ENCODE results near the gene GRHL1.

The GRHL1 gene

DNA sequence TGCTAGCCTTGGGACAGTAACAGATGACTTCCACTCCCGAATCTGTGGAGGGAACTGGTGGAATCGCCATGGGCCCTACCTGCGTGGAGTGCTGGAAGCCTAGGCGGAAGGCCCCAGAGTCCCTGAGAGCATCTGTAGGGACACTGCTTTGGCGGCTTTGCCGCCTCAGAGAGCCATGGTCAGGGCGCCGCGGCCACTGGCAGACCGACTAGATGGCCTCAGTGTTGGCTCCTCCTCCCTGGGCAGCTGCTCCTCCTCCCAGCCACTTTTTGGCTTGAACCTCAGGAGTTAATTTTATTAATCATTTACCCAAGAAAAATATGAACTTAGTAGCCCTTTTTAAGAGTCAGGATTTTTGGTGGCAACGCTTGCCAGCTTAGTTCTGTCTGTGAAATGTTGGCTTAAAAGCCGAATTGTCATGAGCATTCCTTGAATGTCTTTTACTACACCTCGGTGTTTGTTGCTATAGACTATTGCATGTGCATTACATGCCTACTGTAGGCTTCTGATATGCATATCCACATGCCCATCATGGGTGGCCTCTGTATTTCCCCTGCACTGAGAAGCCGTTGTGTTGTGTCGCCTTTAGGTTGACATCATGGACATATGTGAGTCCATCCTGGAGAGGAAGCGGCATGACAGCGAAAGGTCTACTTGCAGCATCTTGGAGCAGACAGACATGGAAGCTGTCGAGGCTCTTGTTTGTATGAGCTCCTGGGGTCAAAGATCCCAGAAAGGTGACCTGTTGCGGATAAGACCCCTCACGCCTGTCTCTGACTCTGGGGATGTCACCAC is 94.3 kb downstream of the GRHL1 start:
- peak overlapping the region; percentile 97 for H3K27ac ChIP-seq
- TF ChIP-seq ZFX (IDR thresholded peaks at IDR 0.05; ENCODE audit: borderline replicate concordance) = no peak
- no peak for TF ChIP-seq CTCF (IDR thresholded peaks at IDR 0.05)

DNA sequence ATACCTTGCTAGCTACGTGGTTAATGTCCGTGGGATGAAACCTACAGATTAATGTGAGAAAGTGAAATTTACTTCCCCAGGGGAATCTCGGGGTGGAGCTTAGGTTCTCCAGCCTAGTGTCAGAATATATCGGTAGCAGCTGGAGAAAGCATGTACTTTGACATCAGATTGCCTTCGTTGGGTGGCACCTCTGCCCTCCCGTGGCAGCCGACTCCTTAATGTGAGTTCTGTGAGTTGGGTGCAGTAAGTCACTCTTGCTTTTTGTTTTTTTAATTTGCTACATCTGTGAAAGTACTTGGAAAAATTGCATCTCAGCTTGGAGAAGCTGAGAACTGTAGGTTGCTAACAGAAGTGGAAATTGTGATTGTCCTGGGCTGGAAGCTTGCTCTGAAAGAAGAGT is 95.4 kb downstream of the GRHL1 start:
- H3K27ac ChIP-seq = no peak overlapping the region; the same call in 1 of the 2 replicates
- TF ChIP-seq CTCF (IDR thresholded peaks at IDR 0.05) = no peak
- TF ChIP-seq ZFX (IDR thresholded peaks at IDR 0.05; ENCODE audit: borderline replicate concordance) = no peak

DNA sequence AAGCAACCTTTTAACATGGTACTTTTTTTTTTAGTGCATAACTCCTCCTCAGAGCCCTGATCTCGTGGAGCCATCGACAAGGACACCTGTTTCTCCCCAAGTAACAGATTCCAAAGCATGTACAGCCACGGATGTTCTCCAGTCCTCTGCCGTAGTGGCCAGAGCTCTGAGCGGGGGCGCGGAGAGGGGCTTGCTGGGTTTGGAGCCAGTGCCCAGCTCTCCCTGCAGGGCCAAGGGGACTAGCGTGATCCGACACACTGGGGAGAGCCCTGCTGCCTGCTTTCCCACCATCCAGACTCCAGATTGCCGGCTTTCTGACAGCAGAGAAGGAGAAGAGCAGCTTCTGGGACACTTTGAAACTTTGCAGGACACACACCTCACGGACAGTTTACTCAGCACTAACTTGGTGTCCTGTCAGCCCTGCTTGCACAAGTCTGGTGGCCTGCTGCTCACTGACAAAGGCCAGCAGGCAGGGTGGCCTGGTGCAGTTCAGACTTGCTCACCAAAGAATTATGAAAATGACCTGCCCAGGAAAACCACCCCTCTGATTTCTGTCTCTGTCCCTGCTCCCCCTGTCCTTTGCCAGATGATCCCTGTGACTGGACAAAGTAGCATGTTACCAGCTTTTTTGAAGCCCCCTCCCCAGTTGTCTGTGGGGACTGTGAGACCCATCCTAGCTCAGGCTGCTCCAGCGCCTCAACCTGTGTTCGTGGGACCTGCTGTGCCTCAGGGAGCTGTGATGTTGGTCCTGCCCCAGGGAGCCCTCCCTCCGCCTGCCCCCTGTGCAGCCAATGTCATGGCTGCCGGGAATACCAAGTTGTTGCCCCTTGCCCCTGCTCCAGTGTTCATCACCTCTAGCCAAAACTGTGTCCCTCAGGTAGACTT is 96.4 kb downstream of the GRHL1 start:
- H3K27ac ChIP-seq = no peak overlapping the region
- TF ChIP-seq CTCF (IDR thresholded peaks at IDR 0.05) (no peak), ZFX (IDR thresholded peaks at IDR 0.05; ENCODE audit: borderline replicate concordance) (no peak)

DNA sequence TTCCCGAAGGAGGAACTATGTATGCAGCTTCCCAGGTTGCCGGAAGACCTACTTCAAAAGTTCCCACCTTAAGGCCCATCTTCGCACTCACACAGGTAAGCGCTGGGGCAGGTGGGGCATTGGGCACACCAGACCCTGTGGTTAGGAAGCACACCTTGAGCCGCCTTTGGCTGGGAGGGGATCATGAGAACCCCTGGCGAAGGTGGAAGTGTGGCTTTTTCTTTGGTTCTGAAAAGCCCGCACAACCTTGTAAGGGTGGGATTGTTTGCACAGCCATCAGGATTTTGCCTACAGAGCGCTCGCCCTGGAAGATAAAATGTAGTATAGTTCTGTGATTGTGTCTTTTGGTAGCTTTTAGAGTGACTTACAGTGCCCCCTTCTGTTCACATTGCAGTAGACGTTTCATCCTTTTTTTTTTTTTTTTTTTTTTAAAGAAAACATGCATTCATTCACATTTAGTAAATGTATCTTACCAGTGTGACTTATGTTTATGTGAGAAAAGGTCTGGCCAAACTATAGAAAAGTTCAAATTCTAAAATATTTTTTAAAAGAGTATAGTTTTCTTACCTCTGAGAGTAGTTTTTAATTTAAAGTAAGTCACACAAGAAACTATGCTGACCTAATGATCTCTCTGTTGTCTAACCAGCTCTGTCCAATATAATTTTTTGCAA is 97.1 kb downstream of the GRHL1 start:
- H3K27ac ChIP-seq = no peak overlapping the region

More for the DNA sequence above, 97.1 kb downstream of the GRHL1 start:
- TF ChIP-seq ZFX (IDR thresholded peaks at IDR 0.05; ENCODE audit: borderline replicate concordance) = no peak
- TF ChIP-seq CTCF (IDR thresholded peaks at IDR 0.05) = peak; percentile 76
